Raji (cell line): ENCODE data around the gene SPATA31A6.
"Not testable (repeated sequence)": the region's sequence is repeated elsewhere in the genome, so short reads cannot be mapped to it uniquely, and the experiment has no call there.

Source experiments
- POLR2A ChIP-seq: IDR thresholded peaks from 2 replicates; pipeline ENCODE4 v1.6.1; 2011; ENCODE audit warnings: low read depth, low read length, control low read depth; ENCODE audit not compliant: insufficient read depth

SPATA31A6 gene

GRCh38 chr9:42183359-42183758 is at the start of gene SPATA31A6:
TSS of gene SPATA31A6 (plus strand) at chr9:42183659. CDS start at chr9:42183688, 29 bp downstream.
- not testable (repeated sequence) for TF ChIP-seq POLR2A
